Fibroblast of villous mesenchyme (primary cell): Measurements from ENCODE around the gene SPATA19. TPM values are rescaled to one million over a fixed set of nuclear protein-coding genes. Genes with fewer than 3 reads are reported as not detected.

Experiments used
- DNase-seq: peaks from one replicate; pipeline ENCODE4 v3.0.0-alpha.2; 2010; ENCODE audit warnings: low read depth
- H3K4me3 ChIP-seq: 2 replicates; pipeline ENCODE4 v1.5.1; 2011; ENCODE audit warnings: low read depth, mild to moderate bottlenecking, low read length
- CTCF ChIP-seq: IDR thresholded peaks from 2 replicates; pipeline ENCODE4 v1.5.1; 2012; ENCODE audit warnings: low read depth, mild to moderate bottlenecking, low read length; ENCODE audit not compliant: insufficient read depth
- total RNA-seq: library from RNA; depleted of rRNA; stranded (reverse); fragments of >200 nt; gene quantifications from 2 replicates; pipeline ENCODE4 v1.2.3, GENCODE V29; 2012

SPATA19 gene
- total RNA-seq, 1 donor = not detected

- no peak for TF ChIP-seq CTCF
- H3K4me3 ChIP-seq = no peak overlapping the region
- no peak for DNase-seq
Observed at GRCh38 chr11:133800666-133801065, 44.6 kb downstream of the SPATA19 start.

GRCh38 chr11:133797554-133797953 is 47.8 kb downstream of the SPATA19 start:
- H3K4me3 ChIP-seq = no peak overlapping the region
- no peak for DNase-seq
- TF ChIP-seq CTCF = no peak

- TF ChIP-seq CTCF = no peak
- DNase-seq = no peak
- H3K4me3 ChIP-seq = no peak overlapping the region
Observed at GRCh38 chr11:133796043-133796795, 49.1 kb downstream of the SPATA19 start.

- TF ChIP-seq CTCF = no peak
- no peak for DNase-seq
- no peak overlapping the region for H3K4me3 ChIP-seq
Observed at GRCh38 chr11:133795088-133795487, 50.2 kb downstream of the SPATA19 start.

GRCh38 chr11:133794205-133794604 is 51.1 kb downstream of the SPATA19 start:
- no peak overlapping the region for H3K4me3 ChIP-seq
- DNase-seq = no peak
- TF ChIP-seq CTCF = no peak

GRCh38 chr11:133793271-133794035 is 51.9 kb downstream of the SPATA19 start:
- H3K4me3 ChIP-seq = no peak overlapping the region
- DNase-seq = no peak
- TF ChIP-seq CTCF = no peak
